SK-N-SH (cell line): ENCODE measurements around the gene MORC2. TPM values are rescaled to one million over a fixed set of nuclear protein-coding genes. Genes with fewer than 3 reads are reported as not detected.

Experiments
- CTCF ChIA-PET: fragments of 300-600, 350-600 bp; formaldehyde crosslinking; extraction: SDS; loops from one replicate; lab custom pipeline; 2021; lab: Yijun Ruan, JAX
- POLR2A ChIA-PET: fragments of 350-600 bp; sonication (Branson Sonifier 250); formaldehyde crosslinking; extraction: SDS; loops from one replicate; lab custom pipeline; 2020; ENCODE audit warnings: antibody characterized with exemption, inconsistent platforms; lab: Yijun Ruan, JAX
- DNase-seq: peaks from one replicate; pipeline ENCODE4 v3.0.0; 2012
- H2AFZ ChIP-seq: fragments of 200-600 bp; sonication (generic); 2 replicates; pipeline ENCODE4 v1.8.1; 2016; ENCODE audit warnings: antibody characterized with exemption, mild to moderate bottlenecking, low read depth
- H3F3A ChIP-seq: fragments of 200-600 bp; sonication (generic); replicated peaks from 2 replicates; pipeline ENCODE3; 2016; ENCODE audit warnings: antibody characterized with exemption, mild to moderate bottlenecking; ENCODE audit not compliant: insufficient read depth
- H3K27ac ChIP-seq, 2 experiments: fragments of 200-500 bp in 1 of 2; fragments of 200-600 bp in 1 of 2; sonication (Bioruptor generic) in 1 of 2; sonication (generic), shearing (Covaris generic) in 1 of 2; 2 replicates each; pipeline versions ENCODE4 v1.5.1 to v1.6.1; 2014 to 2016; ENCODE audit warnings: low read depth in 2 of 2, inconsistent platforms in 1 of 2, low read length in 1 of 2, mild to moderate bottlenecking in 1 of 2, mixed read lengths in 1 of 2
- H3K27me3 ChIP-seq: fragments of 200-600 bp; sonication (generic), shearing (Covaris generic); 2 replicates; pipeline ENCODE4 v1.6.1; 2016; ENCODE audit warnings: mixed run types; ENCODE audit not compliant: insufficient read depth
- H3K36me3 ChIP-seq, 2 experiments: fragments of 200-500 bp in 1 of 2; fragments of 200-600 bp in 1 of 2; sonication (Bioruptor generic) in 1 of 2; sonication (generic) in 1 of 2; replicated peaks in 1 of 2; 2 replicates each; pipeline versions ENCODE3 to v1.5.1; 2014 to 2016; ENCODE audit warnings: low read length in 1 of 2, mild to moderate bottlenecking in 1 of 2; ENCODE audit not compliant: insufficient read depth in 2 of 2, control insufficient read depth in 1 of 2
- H3K4me1 ChIP-seq, 2 experiments: fragments of 200-500 bp in 1 of 2; fragments of 200-600 bp in 1 of 2; sonication (Bioruptor generic) in 1 of 2; sonication (generic), shearing (Covaris generic) in 1 of 2; 2 replicates each; pipeline versions ENCODE4 v1.5.1 to v1.6.1; 2014 to 2016; ENCODE audit warnings: low read depth in 1 of 2, low read length in 1 of 2, mixed run types in 1 of 2; ENCODE audit not compliant: insufficient read depth in 2 of 2, control insufficient read depth in 1 of 2
- H3K4me2 ChIP-seq: fragments of 200-600 bp; sonication (generic), shearing (Covaris generic); 2 replicates; pipeline ENCODE4 v1.6.1; 2017; ENCODE audit warnings: mixed run types
- H3K4me3 ChIP-seq, 2 experiments: fragments of 200-500 bp in 1 of 2; fragments of 200-600 bp in 1 of 2; sonication (Bioruptor generic) in 1 of 2; sonication (generic), shearing (Covaris generic) in 1 of 2; 2 replicates each; pipeline versions ENCODE4 v1.5.1 to v1.8.1; 2014 to 2016; ENCODE audit warnings: low read depth in 2 of 2, inconsistent platforms in 1 of 2, low read length in 1 of 2, mild to moderate bottlenecking in 1 of 2, mixed read lengths in 1 of 2, moderate library complexity in 1 of 2
- H3K79me2 ChIP-seq: fragments of 200-600 bp; sonication (generic); 2 replicates; pipeline ENCODE4 v1.8.1; 2017; ENCODE audit warnings: mild to moderate bottlenecking; ENCODE audit not compliant: insufficient read depth
- H3K9ac ChIP-seq: fragments of 200-600 bp; sonication (generic); 2 replicates; pipeline ENCODE4 v1.6.1; 2017; ENCODE audit warnings: mixed run types
- H3K9me2 ChIP-seq: fragments of 200-600 bp; sonication (generic); 2 replicates; pipeline ENCODE4 v1.6.1; 2017; ENCODE audit warnings: mixed run types
- H3K9me3 ChIP-seq: fragments of 200-600 bp; sonication (generic); 2 replicates; pipeline ENCODE4 v1.6.1; 2017; ENCODE audit warnings: mixed run types, mild to moderate bottlenecking, moderate library complexity
- H4K20me1 ChIP-seq: fragments of 200-600 bp; sonication (generic); 2 replicates; pipeline ENCODE4 v1.6.1; 2017; ENCODE audit warnings: mild to moderate bottlenecking, mixed run types; ENCODE audit not compliant: insufficient read depth
- ELF1 ChIP-seq: IDR thresholded peaks from 2 replicates; pipeline ENCODE4 v1.4.0; 2012
- EZH2phosphoT487 ChIP-seq: fragments of 200-600 bp; sonication (generic); IDR thresholded peaks from 2 replicates; pipeline ENCODE4 v1.6.1; 2017; ENCODE audit warnings: low read depth, mixed run types, mild to moderate bottlenecking, antibody characterized with exemption, moderate library complexity, borderline replicate concordance
- FOSL2 ChIP-seq: IDR thresholded peaks from 2 replicates; pipeline ENCODE4 v1.4.0; 2012; ENCODE audit warnings: low read depth, mild to moderate bottlenecking, moderate library complexity, borderline replicate concordance
- FOXJ3 ChIP-seq: sonication (generic); formaldehyde crosslinking; IDR thresholded peaks from 2 replicates; pipeline ENCODE4 v1.5.1; 2020; ENCODE audit warnings: mild to moderate bottlenecking, missing genetic modification reagents
- FOXM1 ChIP-seq: IDR thresholded peaks from 2 replicates; pipeline ENCODE4 v1.4.0; 2012; ENCODE audit warnings: low read depth, mild to moderate bottlenecking
- GABPA ChIP-seq: IDR thresholded peaks from 2 replicates; pipeline ENCODE4 v1.4.0; 2012; ENCODE audit warnings: low read depth, mild to moderate bottlenecking
- GATA2 ChIP-seq: sonication (generic); formaldehyde crosslinking; IDR thresholded peaks from 2 replicates; pipeline ENCODE4 v1.5.0; 2020; ENCODE audit warnings: mild to moderate bottlenecking, missing genetic modification reagents
- IRF3 ChIP-seq: fragments of 150-350 bp; IDR thresholded peaks from 2 replicates; pipeline ENCODE4 v1.6.1; 2016; ENCODE audit warnings: mild to moderate bottlenecking, low read depth, low read length
- JUND ChIP-seq: IDR thresholded peaks from 2 replicates; pipeline ENCODE4 v1.4.0; 2012
- PBX3 ChIP-seq: IDR thresholded peaks from 2 replicates; pipeline ENCODE4; 2012
- RCOR1 ChIP-seq: fragments of 150-350 bp; IDR thresholded peaks from 2 replicates; pipeline ENCODE4 v1.6.1; 2017; ENCODE audit warnings: antibody characterized with exemption, low read length
- RFX5 ChIP-seq: IDR thresholded peaks from 2 replicates; pipeline ENCODE4 v1.6.1; 2012; ENCODE audit warnings: mild to moderate bottlenecking, improper control_type of control experiment, low read length
- WGBS: methylation state at CpG from one replicate; pipeline ENCODE4 v1.1.6; 2017; ENCODE audit warnings: low lambda C conversion rate; 5-methylcytosine and 5-hydroxymethylcytosine counted together
- polyA plus RNA-seq, 3 experiments: library from polyadenylated mRNA; depleted of rRNA; stranded (reverse); fragments of >200 nt; gene quantifications; 2 replicates each; pipeline ENCODE4 v1.2.3, GENCODE V29; 2012
- TF ChIP-seq, protein P1 (sequence below): IDR thresholded peaks from 2 replicates; pipeline ENCODE4 v1.4.0; 2012; ENCODE audit warnings: low read depth, borderline replicate concordance
- TF ChIP-seq, protein P2 (sequence below): IDR thresholded peaks from 2 replicates; pipeline ENCODE4 v1.6.1; 2012; ENCODE audit warnings: mild to moderate bottlenecking, low read depth, low read length, moderate library complexity

MORC2 gene
- polyA plus RNA-seq, 1 of the 3 experiments (the other 2 are of a cell fraction): 8.3 TPM

- Histone ChIP-seq H3K36me3 (no peaks in the 10 kb centered on the region), H3F3A (no peaks in the 10 kb centered on the region), H4K20me1 (no peaks in the 10 kb centered on the region), H3K27ac (no peak overlapping the region), H3K9me3 (no peaks in the 10 kb centered on the region), H3K27me3 (no peaks in the 10 kb centered on the region), H3K79me2 (no peaks in the 10 kb centered on the region), H3K4me3 (no peak overlapping the region), H3K9ac (no peak overlapping the region), H2AFZ (no peak overlapping the region), H3K9me2 (no peaks in the 10 kb centered on the region), H3K4me2 (no peak overlapping the region), H3K4me1 (no peaks in the 10 kb centered on the region)
- no peak for DNase-seq
- WGBS: 67% methylated on average over 2 of the region's 2 CpGs
- TF ChIP-seq RFX5 (no peak), FOXJ3 (CRISPR knock-in tag) (no peak), GABPA (no peak), PBX3 (no peak), JUND (no peak), EZH2phosphoT487 (no peak), FOSL2 (no peak), ELF1 (no peak), RCOR1 (no peak), FOXM1 (no peak), GATA2 (no peak), IRF3 (no peak)
- TF ChIP-seq, protein P1, sequence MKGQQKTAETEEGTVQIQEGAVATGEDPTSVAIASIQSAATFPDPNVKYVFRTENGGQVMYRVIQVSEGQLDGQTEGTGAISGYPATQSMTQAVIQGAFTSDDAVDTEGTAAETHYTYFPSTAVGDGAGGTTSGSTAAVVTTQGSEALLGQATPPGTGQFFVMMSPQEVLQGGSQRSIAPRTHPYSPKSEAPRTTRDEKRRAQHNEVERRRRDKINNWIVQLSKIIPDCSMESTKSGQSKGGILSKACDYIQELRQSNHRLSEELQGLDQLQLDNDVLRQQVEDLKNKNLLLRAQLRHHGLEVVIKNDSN: no peak
- TF ChIP-seq, protein P2, sequence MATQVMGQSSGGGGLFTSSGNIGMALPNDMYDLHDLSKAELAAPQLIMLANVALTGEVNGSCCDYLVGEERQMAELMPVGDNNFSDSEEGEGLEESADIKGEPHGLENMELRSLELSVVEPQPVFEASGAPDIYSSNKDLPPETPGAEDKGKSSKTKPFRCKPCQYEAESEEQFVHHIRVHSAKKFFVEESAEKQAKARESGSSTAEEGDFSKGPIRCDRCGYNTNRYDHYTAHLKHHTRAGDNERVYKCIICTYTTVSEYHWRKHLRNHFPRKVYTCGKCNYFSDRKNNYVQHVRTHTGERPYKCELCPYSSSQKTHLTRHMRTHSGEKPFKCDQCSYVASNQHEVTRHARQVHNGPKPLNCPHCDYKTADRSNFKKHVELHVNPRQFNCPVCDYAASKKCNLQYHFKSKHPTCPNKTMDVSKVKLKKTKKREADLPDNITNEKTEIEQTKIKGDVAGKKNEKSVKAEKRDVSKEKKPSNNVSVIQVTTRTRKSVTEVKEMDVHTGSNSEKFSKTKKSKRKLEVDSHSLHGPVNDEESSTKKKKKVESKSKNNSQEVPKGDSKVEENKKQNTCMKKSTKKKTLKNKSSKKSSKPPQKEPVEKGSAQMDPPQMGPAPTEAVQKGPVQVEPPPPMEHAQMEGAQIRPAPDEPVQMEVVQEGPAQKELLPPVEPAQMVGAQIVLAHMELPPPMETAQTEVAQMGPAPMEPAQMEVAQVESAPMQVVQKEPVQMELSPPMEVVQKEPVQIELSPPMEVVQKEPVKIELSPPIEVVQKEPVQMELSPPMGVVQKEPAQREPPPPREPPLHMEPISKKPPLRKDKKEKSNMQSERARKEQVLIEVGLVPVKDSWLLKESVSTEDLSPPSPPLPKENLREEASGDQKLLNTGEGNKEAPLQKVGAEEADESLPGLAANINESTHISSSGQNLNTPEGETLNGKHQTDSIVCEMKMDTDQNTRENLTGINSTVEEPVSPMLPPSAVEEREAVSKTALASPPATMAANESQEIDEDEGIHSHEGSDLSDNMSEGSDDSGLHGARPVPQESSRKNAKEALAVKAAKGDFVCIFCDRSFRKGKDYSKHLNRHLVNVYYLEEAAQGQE: no peak
- ChIA-PET POLR2A (no interaction called here), CTCF (interaction anchor here (0.8 kb wide), 1 partner anchor 8 kb away, joined by 3 read pairs; no protein-coding TSS in a partner anchor)
These were observed 24.0 kb upstream of the MORC2 start for GRCh38 chr22:30992565-30992964.
